MM.1S (cell line): ENCODE measurements around the gene PBX4.

ENCODE experiments used
- DNase-seq: peaks from one replicate; pipeline ENCODE4 v3.0.0-alpha.2; 2015
- H2AFZ ChIP-seq: fragments of 300-600 bp; sonication (generic); 2 replicates; pipeline ENCODE4 v1.6.0; 2016; ENCODE audit warnings: antibody characterized with exemption, low read length
- H3F3A ChIP-seq: fragments of 300-600 bp; sonication (generic); 2 replicates; pipeline ENCODE4 v1.6.1; 2016; ENCODE audit warnings: mild to moderate bottlenecking, antibody characterized with exemption, low read length, moderate library complexity, mixed read lengths; ENCODE audit not compliant: insufficient read depth
- H3K27ac ChIP-seq: fragments of 300-600 bp; sonication (generic); 2 replicates; pipeline ENCODE4 v1.5.1; 2016; ENCODE audit warnings: mild to moderate bottlenecking, low read length
- H3K27me3 ChIP-seq: fragments of 300-600 bp; sonication (generic); replicated peaks from 2 replicates; pipeline ENCODE4 v1.6.0; 2016; ENCODE audit warnings: low read length; ENCODE audit not compliant: insufficient read depth
- H3K36me3 ChIP-seq: fragments of 300-600 bp; sonication (generic); replicated peaks from 2 replicates; pipeline ENCODE4 v1.6.1; 2016; ENCODE audit warnings: mild to moderate bottlenecking, low read length, mixed read lengths; ENCODE audit not compliant: insufficient read depth
- H3K4me1 ChIP-seq: fragments of 300-600 bp; sonication (generic); 2 replicates; pipeline ENCODE4 v1.6.1; 2016; ENCODE audit warnings: low read length, mixed read lengths
- H3K4me2 ChIP-seq: fragments of 300-600 bp; sonication (generic); 2 replicates; pipeline ENCODE4 v1.6.0; 2016; ENCODE audit warnings: low read depth, low read length
- H3K4me3 ChIP-seq: fragments of 300-600 bp; sonication (generic); 2 replicates; pipeline ENCODE4 v1.5.1; 2016; ENCODE audit warnings: low read length, mixed read lengths
- H3K79me2 ChIP-seq: fragments of 300-600 bp; sonication (generic); 2 replicates; pipeline ENCODE4 v1.6.1; 2016; ENCODE audit warnings: mixed run types, low read length, mixed read lengths
- H3K9ac ChIP-seq: fragments of 300-600 bp; sonication (generic); 2 replicates; pipeline ENCODE4 v1.6.1; 2016; ENCODE audit warnings: low read length, mixed read lengths
- H3K9me2 ChIP-seq: fragments of 300-600 bp; sonication (generic); replicated peaks from 2 replicates; pipeline ENCODE4 v1.6.1; 2016; ENCODE audit warnings: mild to moderate bottlenecking, low read length, mixed read lengths; ENCODE audit not compliant: insufficient read depth
- H3K9me3 ChIP-seq: fragments of 300-600 bp; sonication (generic); replicated peaks from 2 replicates; pipeline ENCODE4 v1.6.1; 2016; ENCODE audit warnings: mild to moderate bottlenecking, low read length, mixed read lengths; ENCODE audit not compliant: insufficient read depth
- H4K20me1 ChIP-seq: fragments of 300-600 bp; sonication (generic); 2 replicates; pipeline ENCODE4 v1.6.1; 2016; ENCODE audit warnings: mild to moderate bottlenecking, low read length, moderate library complexity, mixed read lengths; ENCODE audit not compliant: insufficient read depth
- CTCF ChIP-seq: fragments of 300-600 bp; sonication (generic); IDR thresholded peaks from 2 replicates; pipeline ENCODE4 v1.5.1; 2016; ENCODE audit warnings: antibody characterized with exemption, low read length, mixed read lengths
- EZH2 ChIP-seq: fragments of 300-600 bp; sonication (generic); optimal IDR thresholded peaks from 2 replicates; pipeline ENCODE3; 2017; ENCODE audit warnings: low read depth, mild to moderate bottlenecking, antibody characterized with exemption, low read length, mixed read lengths
- EZH2phosphoT487 ChIP-seq: fragments of 300-600 bp; sonication (generic); IDR thresholded peaks from 2 replicates; pipeline ENCODE4 v1.6.1; 2018; ENCODE audit warnings: antibody characterized with exemption, low read length

PBX4 gene

GRCh38 chr19:19558636-19559035, 59.9 kb downstream of the PBX4 start:
- Histone ChIP-seq H3K4me3 (no peak overlapping the region), H2AFZ (no peak overlapping the region), H3K9ac (no peak overlapping the region), H3K79me2 (no peaks in the 10 kb centered on the region), H3K27ac (no peak overlapping the region), H3K36me3 (no peaks in the 10 kb centered on the region), H4K20me1 (no peaks in the 10 kb centered on the region), H3K9me3 (no peaks in the 10 kb centered on the region), H3K9me2 (no peaks in the 10 kb centered on the region), H3K4me1 (no peaks in the 10 kb centered on the region), H3F3A (no peaks in the 10 kb centered on the region), H3K4me2 (no peak overlapping the region), H3K27me3 (peaks cover 18% of the 10 kb centered on the region)
- no peak for DNase-seq
- no peak for TF ChIP-seq EZH2
- no peak for TF ChIP-seq EZH2phosphoT487
- no peak for TF ChIP-seq CTCF

- DNase-seq = no peak
- Histone ChIP-seq H3K9me3 (no peaks in the 10 kb centered on the region), H3K9ac (no peak overlapping the region), H3K27ac (no peak overlapping the region), H3K36me3 (no peaks in the 10 kb centered on the region), H3K9me2 (no peaks in the 10 kb centered on the region), H2AFZ (no peak overlapping the region), H4K20me1 (no peaks in the 10 kb centered on the region), H3K4me1 (no peaks in the 10 kb centered on the region), H3K27me3 (peaks cover 18% of the 10 kb centered on the region), H3F3A (no peaks in the 10 kb centered on the region), H3K79me2 (no peaks in the 10 kb centered on the region), H3K4me3 (no peak overlapping the region), H3K4me2 (no peak overlapping the region)
- no peak for TF ChIP-seq EZH2
- TF ChIP-seq CTCF = no peak
- no peak for TF ChIP-seq EZH2phosphoT487
Observed at GRCh38 chr19:19558055-19558454, 60.4 kb downstream of the PBX4 start.

GRCh38 chr19:19554074-19555023, 64.1 kb downstream of the PBX4 start:
- Histone ChIP-seq H3K9ac (no peak overlapping the region), H3K4me1 (no peaks in the 10 kb centered on the region), H3K4me2 (no peak overlapping the region), H3K9me3 (no peaks in the 10 kb centered on the region), H3K79me2 (no peaks in the 10 kb centered on the region), H2AFZ (no peak overlapping the region), H3F3A (no peaks in the 10 kb centered on the region), H3K36me3 (no peaks in the 10 kb centered on the region), H3K27me3 (peaks cover 10% of the 10 kb centered on the region), H4K20me1 (no peaks in the 10 kb centered on the region), H3K9me2 (no peaks in the 10 kb centered on the region), H3K4me3 (no peak overlapping the region), H3K27ac (no peak overlapping the region)
- TF ChIP-seq EZH2phosphoT487 (no peak), CTCF (peak; percentile 62), EZH2 (no peak)
- DNase-seq = no peak
